ENCODE measurements around the gene GLYATL1. TPM values are rescaled to one million over a fixed set of nuclear protein-coding genes. Genes with fewer than 3 reads are reported as not detected.

Gene GLYATL1, protein sequence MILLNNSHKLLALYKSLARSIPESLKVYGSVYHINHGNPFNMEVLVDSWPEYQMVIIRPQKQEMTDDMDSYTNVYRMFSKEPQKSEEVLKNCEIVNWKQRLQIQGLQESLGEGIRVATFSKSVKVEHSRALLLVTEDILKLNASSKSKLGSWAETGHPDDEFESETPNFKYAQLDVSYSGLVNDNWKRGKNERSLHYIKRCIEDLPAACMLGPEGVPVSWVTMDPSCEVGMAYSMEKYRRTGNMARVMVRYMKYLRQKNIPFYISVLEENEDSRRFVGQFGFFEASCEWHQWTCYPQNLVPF
- not detected in 2 replicates for total RNA-seq

GRCh38 chr11:58939277-58939676 is at the start of gene GLYATL1:
Gene GLYATL1 (plus strand): TSS chr11:58939488. CDS start chr11:58947088, 7,600 bp downstream.
- no peak for DNase-seq (ENCODE audit: low read depth in 2 of 2)

GRCh38 chr11:58893899-58894298 is 45.4 kb upstream of the GLYATL1 start:
- no peak for DNase-seq (ENCODE audit: low read depth in 2 of 2)

DNA sequence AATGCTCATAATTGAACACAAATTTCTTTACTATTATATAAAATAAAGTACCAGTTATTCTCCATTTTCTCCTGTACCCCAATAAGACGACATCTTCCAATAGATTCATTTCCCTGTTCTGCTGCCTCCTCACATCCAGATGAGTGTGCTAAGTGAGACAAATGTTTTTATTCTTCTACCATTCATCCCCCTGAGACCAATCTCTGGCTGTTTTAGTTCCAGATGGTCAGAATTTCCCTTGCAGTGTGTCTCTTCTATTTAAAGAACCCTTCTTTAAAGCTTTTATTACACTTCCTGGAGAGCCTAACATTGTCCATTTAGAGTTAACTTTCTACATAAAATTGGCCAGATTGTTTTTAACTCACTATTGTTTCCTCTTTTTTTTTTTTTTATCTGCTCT is 41.2 kb upstream of the GLYATL1 start:
- no peak for DNase-seq (ENCODE audit: low read depth in 2 of 2)

DNA sequence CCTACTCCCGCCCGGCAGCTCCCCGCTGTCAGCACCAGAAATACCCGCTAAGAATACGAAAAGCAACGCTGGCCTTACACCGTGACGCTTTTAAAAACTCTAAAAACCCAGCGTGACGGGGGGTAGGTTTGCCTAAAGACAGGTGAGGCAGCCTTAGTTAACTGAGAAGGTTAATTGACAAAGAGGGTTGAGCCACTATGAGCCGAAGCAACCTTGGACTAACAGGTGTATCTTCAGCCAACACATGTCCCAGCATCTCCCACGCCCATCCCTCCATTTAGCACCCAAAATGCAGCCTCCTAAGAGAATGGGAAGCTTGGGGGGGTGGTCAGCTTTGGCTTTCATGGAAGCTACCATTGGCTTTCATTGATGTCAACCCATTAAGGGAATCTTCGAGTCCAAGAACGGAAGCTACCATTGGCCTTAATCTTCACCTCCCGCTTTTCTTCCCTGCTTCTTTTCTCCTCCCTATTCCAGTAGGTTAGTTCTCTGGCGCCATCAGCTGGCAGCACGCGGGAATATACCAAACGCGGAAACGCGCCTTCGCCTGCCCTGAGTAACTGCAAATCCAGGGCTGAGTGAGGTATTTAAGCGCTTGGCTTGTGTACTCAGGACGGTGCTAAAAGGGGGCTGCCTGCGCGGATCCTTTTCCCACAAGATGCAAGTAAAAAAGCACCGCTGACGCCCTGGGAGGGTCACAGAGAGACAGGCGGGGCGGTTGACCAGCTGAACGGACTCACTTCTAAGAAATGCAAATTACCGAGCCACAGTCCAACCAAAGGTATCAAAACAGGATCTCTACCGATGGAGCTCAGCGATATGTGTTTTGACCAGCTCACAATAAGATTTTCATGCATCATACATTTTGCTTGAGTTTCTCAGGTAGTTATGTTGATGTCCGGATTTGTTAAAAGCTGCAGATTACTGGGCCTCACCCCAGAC is 38.5 kb upstream of the GLYATL1 start:
- DNase-seq (ENCODE audit: low read depth in 2 of 2): peak; percentile 30 to 57

- DNase-seq (ENCODE audit: low read depth in 2 of 2): no peak
These were observed 36.4 kb upstream of the GLYATL1 start for GRCh38 chr11:58902881-58903280.

GRCh38 chr11:58905011-58905720 is 34.1 kb upstream of the GLYATL1 start:
- DNase-seq (ENCODE audit: low read depth in 2 of 2): peak in 1 of 2 donors; percentile 6

DNA sequence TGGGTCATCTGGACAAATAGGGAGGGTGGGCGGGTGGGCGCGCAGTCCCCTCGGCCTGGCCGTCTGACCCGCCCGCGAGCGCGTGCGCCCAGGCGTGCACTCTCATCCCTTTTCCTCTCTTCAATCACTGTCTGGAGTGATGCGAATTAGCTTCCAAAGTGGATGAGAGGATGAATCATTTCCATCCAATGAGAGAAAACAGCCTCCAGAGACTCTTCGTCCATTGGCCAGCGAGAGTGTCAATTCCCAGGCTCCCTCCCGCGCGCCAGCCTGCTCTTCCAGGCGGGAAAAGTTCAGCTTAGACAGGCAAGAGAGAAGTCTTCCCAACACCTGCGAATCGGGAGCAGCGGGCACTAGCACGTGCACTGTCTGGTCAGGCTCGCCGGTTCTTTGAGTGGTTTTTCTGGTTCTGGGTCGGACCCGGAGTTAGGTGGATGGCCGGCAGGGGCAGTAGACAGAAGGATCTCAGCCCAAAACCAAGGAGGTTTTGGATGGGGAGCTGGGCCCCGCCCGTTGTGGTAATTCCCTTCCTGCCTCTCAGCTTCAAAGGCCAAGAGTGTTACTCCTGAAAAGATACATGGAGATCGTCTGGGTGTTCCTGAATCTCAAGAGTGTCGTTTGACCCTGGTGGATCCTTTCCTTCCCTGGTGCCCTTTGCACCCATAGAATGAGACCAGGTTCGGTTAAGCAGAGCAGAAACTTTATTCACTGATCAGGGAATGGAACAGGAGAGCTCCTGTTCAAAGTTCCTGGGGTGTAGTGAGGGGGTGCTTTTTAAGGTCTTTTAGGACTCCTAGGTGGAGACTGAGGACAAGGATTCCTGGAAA is 33.4 kb upstream of the GLYATL1 start:
- peak; percentile 64 to 66 for DNase-seq (ENCODE audit: low read depth in 2 of 2)

- DNase-seq (ENCODE audit: low read depth in 2 of 2): no peak
These were observed 31.5 kb upstream of the GLYATL1 start for GRCh38 chr11:58907780-58908179.

DNA sequence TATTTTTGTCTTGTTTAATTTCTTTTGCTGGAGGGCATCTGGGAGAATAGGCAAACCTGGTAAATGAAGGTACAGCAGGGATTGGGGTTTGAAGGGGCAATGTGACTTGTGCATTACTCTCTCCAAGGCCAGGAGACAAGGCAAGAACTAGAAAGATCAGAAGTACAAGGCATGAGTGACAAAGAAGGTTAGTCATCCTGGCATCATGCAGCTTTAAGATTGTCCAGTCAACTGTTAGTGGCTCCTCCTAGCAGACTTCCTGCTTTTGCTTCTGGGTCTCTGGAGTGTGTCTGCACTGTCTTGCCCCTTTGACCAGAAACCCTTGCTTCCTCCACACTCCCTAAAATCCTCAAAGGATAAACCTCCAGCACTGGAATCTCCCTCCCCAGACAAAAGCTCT is 27.2 kb upstream of the GLYATL1 start:
- DNase-seq (ENCODE audit: low read depth in 2 of 2): no peak

DNA sequence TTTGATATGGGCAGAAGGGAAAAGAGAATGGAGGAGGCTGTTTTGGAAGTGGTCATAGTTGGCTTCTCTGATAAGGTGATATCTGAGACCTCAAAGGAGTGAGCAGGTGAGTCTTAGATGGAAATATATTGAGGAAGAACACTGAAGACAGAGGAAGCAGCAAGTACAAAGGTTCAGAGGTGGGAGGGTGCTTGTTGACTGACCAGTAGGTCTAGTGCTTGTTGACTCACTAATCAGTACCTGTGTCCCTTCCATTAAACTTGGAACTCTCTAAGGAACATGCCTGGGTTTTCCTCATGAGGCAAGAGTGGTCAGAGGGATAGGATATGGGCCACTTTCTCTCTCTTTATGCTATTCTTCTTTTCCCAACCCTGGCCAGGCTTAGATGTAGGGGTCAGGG is 25.6 kb upstream of the GLYATL1 start:
- no peak for DNase-seq (ENCODE audit: low read depth in 2 of 2)

DNA sequence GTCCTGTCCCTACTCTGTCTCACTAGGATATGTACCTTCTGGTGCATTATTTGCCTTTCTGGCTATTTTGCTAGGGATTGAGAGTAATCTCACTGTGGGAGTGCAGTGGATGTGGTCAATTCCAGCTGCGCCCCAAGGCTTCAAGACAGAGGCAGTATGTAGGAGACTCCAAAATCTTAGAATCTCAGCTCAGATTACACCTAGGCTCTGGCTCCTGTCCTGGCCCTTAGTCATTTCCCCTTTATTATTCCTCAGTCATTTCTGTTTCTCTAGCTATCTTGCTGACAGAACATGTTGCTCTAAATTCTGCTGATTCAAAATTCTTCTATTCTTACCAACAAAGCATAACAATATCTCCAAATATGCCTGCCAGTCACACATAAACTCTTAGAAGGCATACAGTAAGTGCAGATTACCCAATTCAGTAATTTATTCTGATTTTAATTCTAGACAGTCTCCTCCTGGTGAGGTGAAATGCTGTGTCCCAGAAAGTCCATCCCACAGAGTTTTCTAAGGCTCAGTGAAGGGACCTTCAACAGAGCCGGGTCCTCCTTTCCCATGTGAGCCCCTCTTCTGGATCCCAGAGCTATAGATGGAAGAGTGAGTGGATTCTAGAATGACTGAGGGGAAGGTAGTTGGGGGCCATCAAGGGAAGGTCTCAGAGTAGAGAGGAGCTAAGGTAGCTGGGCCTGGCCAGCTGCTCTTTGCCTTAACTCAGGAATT is 24.3 kb upstream of the GLYATL1 start:
- DNase-seq (ENCODE audit: low read depth in 2 of 2): no peak

- no peak for DNase-seq (ENCODE audit: low read depth in 2 of 2)
These were observed 22.7 kb upstream of the GLYATL1 start for GRCh38 chr11:58916637-58917036.

GRCh38 chr11:58917159-58917783 is 22.0 kb upstream of the GLYATL1 start:
- no peak for DNase-seq (ENCODE audit: low read depth in 2 of 2)

GRCh38 chr11:58919561-58919960 is 19.7 kb upstream of the GLYATL1 start:
- no peak for DNase-seq (ENCODE audit: low read depth in 2 of 2)

- no peak for DNase-seq (ENCODE audit: low read depth in 2 of 2)
These were observed 19.3 kb upstream of the GLYATL1 start for GRCh38 chr11:58919980-58920379.

DNA sequence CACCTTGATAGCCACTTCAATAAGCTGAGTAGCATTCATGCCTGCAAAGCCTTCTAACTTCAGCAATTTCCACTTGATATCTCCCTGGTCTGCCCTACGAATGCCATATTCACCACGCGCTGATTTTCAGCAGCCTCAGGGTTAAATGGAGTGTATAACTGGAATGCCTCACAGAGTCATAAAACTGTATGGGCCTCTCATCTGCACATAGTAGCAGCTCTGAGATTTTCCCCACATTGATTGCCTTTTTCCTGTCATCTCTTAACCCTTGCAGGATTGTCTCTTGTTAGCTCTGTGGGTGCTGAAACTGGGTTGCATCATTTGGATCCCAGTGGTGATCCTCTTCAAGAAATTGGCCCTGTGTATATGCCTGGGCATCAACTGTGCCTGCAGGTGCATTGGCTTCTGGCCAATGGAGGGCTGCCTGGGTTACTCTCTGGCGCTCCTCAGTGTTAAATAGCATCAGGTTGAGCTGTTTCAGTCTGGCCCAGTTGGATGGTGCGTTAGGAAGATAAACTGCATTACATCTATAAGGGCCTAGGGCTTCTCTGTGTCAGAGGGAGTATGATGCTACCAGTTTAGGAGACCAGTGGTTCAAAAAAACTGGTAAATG is 17.4 kb upstream of the GLYATL1 start:
- DNase-seq (ENCODE audit: low read depth in 2 of 2): no peak

- no peak for DNase-seq (ENCODE audit: low read depth in 2 of 2)
These were observed 16.8 kb upstream of the GLYATL1 start for GRCh38 chr11:58922479-58922878.

- DNase-seq (ENCODE audit: low read depth in 2 of 2): peak in 1 of 2 donors; percentile 11
These were observed 15.9 kb upstream of the GLYATL1 start for GRCh38 chr11:58923300-58923788.

GRCh38 chr11:58924230-58924629 is 15.1 kb upstream of the GLYATL1 start:
- no peak for DNase-seq (ENCODE audit: low read depth in 2 of 2)
